Measurements from ENCODE around the gene PGC. TPM values are rescaled to one million over a fixed set of nuclear protein-coding genes. Genes with fewer than 3 reads are reported as not detected.

Gene PGC
- total and polyA plus RNA-seq, 9 of the 15 experiments (the other 6 are each of a cell fraction or from before 2014, with no cell fraction given), result 0.17 to 0.40 TPM; not detected in 7

DNA sequence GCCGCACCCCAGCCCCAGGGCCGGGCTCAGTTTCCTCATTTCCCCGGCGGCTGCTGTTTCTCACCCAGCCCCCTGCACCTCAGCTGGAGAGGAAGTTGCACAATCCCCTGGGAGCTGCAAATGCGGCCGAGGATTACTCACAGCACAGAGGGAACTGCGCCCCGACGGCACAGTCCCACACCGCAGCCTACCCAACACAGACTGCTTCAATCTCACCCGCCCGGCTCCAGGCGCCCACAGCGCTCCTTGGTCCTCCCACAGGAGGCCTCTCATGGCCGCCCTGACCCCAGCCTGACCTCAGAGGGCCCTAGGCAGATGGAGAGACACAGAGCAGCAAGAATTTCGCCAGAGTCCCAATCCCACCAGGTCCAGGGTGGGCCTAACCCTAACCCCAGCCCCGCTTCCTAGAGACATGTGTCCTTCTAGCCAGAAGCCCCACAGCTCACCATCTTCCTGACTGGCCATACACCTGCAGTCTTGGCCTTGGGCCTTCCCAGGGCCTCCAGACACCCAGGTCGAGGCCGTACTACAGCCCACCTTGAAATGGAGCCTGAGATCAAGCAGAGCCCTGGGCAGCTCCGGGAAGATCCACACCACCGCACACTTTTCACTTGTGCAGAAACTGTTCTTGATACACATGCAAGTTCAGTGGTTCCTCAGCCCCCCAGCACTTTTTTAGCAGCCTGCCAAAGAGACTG is 23.5 kb downstream of the PGC start (continued):
- no peak for TF ChIP-seq TEAD1 (CRISPR knock-in tag; IDR thresholded peaks at IDR 0.05)
- TF ChIP-seq, protein P1, sequence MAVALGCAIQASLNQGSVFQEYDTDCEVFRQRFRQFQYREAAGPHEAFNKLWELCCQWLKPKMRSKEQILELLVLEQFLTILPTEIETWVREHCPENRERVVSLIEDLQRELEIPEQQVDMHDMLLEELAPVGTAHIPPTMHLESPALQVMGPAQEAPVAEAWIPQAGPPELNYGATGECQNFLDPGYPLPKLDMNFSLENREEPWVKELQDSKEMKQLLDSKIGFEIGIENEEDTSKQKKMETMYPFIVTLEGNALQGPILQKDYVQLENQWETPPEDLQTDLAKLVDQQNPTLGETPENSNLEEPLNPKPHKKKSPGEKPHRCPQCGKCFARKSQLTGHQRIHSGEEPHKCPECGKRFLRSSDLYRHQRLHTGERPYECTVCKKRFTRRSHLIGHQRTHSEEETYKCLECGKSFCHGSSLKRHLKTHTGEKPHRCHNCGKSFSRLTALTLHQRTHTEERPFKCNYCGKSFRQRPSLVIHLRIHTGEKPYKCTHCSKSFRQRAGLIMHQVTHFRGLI (CRISPR knock-in tag; IDR thresholded peaks at IDR 0.05), result no peak

DNA sequence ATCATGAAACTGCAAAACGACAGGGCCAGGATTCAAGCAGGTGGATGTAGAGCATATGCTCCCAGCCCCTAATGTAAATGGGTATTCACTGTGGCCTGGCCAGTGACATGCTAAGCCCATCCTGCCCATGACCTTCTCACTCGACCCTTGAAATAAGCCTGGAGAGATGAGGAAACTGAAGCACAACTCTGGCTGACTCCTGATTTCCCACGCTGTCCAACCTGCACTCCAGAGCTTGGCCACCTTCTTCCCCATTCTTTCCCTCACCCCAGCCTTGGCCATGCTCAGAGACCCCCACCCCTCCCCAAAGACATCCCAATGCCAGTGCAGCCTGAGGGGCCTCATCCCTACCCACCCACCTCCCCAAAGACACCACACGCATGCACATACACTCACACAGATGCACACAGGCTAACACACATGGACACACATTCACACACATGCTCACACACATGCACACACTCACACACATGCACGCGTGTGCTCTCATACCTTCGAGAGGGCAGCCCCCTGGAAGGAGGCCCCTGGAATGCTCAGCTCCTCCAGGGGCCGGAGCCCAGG is 24.1 kb downstream of the PGC start:
- H3K27me3 ChIP-seq (ENCODE audit: control insufficient read depth in 2 of 2, insufficient read depth in 2 of 2, low read length in 2 of 2), result peaks cover 0 to 11% of the 10 kb centered on the region in 2 experiments; a peak in 1 of 5 replicates
- H3K36me3 ChIP-seq (ENCODE audit: control insufficient read depth, insufficient read depth, low read length), result no peaks in the 10 kb centered on the region
- H3K4me3 ChIP-seq, result no peak overlapping the region
- no peak overlapping the region for H2AFZ ChIP-seq (ENCODE audit: low read depth, low read length)
- TF ChIP-seq NR2C2 (CRISPR knock-in tag; IDR thresholded peaks at IDR 0.05) (no peak), NR2C2 (tag; IDR thresholded peaks at IDR 0.05) (no peak), BDP1 (IDR thresholded peaks at IDR 0.05; ENCODE audit: insufficient read depth, insufficient read length) (no peak), ZNF212 (CRISPR knock-in tag; IDR thresholded peaks at IDR 0.05) (no peak)
- TF ChIP-seq, protein P2, sequence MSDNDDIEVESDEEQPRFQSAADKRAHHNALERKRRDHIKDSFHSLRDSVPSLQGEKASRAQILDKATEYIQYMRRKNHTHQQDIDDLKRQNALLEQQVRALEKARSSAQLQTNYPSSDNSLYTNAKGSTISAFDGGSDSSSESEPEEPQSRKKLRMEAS (CRISPR knock-in tag; IDR thresholded peaks at IDR 0.05), result peak; percentile 31; the same call in 1 of the 2 replicates
- TF ChIP-seq, protein P3, sequence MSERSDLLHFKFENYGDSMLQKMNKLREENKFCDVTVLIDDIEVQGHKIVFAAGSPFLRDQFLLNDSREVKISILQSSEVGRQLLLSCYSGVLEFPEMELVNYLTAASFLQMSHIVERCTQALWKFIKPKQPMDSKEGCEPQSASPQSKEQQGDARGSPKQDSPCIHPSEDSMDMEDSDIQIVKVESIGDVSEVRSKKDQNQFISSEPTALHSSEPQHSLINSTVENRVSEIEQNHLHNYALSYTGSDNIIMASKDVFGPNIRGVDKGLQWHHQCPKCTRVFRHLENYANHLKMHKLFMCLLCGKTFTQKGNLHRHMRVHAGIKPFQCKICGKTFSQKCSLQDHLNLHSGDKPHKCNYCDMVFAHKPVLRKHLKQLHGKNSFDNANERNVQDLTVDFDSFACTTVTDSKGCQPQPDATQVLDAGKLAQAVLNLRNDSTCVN (CRISPR knock-in tag; IDR thresholded peaks at IDR 0.05), result 0 out of 2 replicates have a peak, but pooled peaks have one; percentile 56
- CTCF ChIA-PET (ENCODE audit: low intra/inter-chr PET ratio), result no interaction called here
- POLR2A ChIA-PET, result interaction anchor here (0.6 to 1.7 kb wide), 4 partner anchors 10 to 581 kb away, joined by 3 to 7 read pairs (median 5); no protein-coding TSS in a partner anchor
- H3K9ac ChIP-seq (ENCODE audit: insufficient read depth in 1 of 2, low read depth in 2 of 2, low read length in 2 of 2), result 0 out of 4 replicates have a peak overlapping the region, but pooled peaks of 1 of the 2 experiments have one; percentile 46
- 46% methylated on average over 8 of the region's 8 CpGs for WGBS (ENCODE audit: insufficient coverage, low coverage, missing lambda C conversion rate)
- no peak overlapping the region for H3K27ac ChIP-seq (ENCODE audit: extremely low read depth, low read depth, low read length)
- FAIRE-seq (no peak), DNase-seq (ENCODE audit: extremely low read depth in 1 of 4, low spot score in 3 of 4) (no peak), ATAC-seq (no peak)
- in situ Hi-C loops (cut with MboI), result no loop called here
- no TSS peak for BruUV-seq (replicated peaks)
- no peaks in the 10 kb centered on the region for H3K79me2 ChIP-seq (ENCODE audit: control insufficient read depth, insufficient read depth, low read length)
- peaks cover 15% of the 10 kb centered on the region; the same call in 1 of the 2 replicates for H4K20me1 ChIP-seq (replicated peaks; ENCODE audit: control insufficient read depth, insufficient read depth, low read length)
- no peaks in the 10 kb centered on the region for H3K9me1 ChIP-seq (ENCODE audit: control insufficient read depth, insufficient read depth, low read length)
- H3K9me3 ChIP-seq (replicated peaks; ENCODE audit: control insufficient read depth, insufficient read depth, low read depth, low read length), result no peaks in the 10 kb centered on the region
- intact Hi-C loops (cut with micrococcal nuclease), result no loop called here
- H3K4me1 ChIP-seq (replicated peaks in 1 of 2; ENCODE audit: control insufficient read depth in 2 of 2, insufficient read depth in 2 of 2, low read length in 2 of 2), result peaks cover 16 to 21% of the 10 kb centered on the region in 2 experiments
- no peak overlapping the region for H3K4me2 ChIP-seq (ENCODE audit: insufficient read depth, low read length)
